PC-9 (cell line): ENCODE data around the gene ROR2. TPM values are rescaled to one million over a fixed set of nuclear protein-coding genes. Genes with fewer than 3 reads are reported as not detected.

Source experiments
- BruUV-seq: library from RNA; stranded (reverse); fragments of 400-500 nt; replicated peaks from 2 replicates; lab custom pipeline; 2021; lab: Mats Ljungman, UMichigan
- CTCF ChIA-PET: fragments of 300-600 bp; sonication (Branson Sonifier 250); formaldehyde crosslinking; loops from one replicate; lab custom pipeline; 2022; ENCODE audit warnings: antibody characterized with exemption; lab: Charles Lee
- POLR2A ChIA-PET: fragments of 300-600 bp; sonication (Branson Sonifier 250); formaldehyde crosslinking; loops from one replicate; lab custom pipeline; 2022; ENCODE audit warnings: antibody characterized with exemption; ENCODE audit not compliant: unreplicated experiment; lab: Charles Lee
- DNase-seq, 2 experiments: peaks; one replicate each; pipeline versions ENCODE4 v3.0.0 to v3.0.0-alpha.2; 2015 to 2022; ENCODE audit warnings: mixed read lengths in 1 of 2
- H2AFZ ChIP-seq: fragments of 200-600 bp; sonication (generic); 2 replicates; pipeline ENCODE4 v1.8.1; 2017; ENCODE audit warnings: antibody characterized with exemption
- H3F3A ChIP-seq: fragments of 200-600 bp; sonication (generic); 2 replicates; pipeline ENCODE4 v1.8.1; 2017; ENCODE audit warnings: antibody characterized with exemption, mild to moderate bottlenecking, low read depth; ENCODE audit not compliant: insufficient read depth
- H3K27ac ChIP-seq: fragments of 200-600 bp; sonication (generic); 2 replicates; pipeline ENCODE4 v1.6.1; 2016; ENCODE audit warnings: mixed run types
- H3K27me3 ChIP-seq: fragments of 200-600 bp; sonication (generic); 2 replicates; pipeline ENCODE4 v1.6.1; 2016; ENCODE audit warnings: low read depth, mixed run types; ENCODE audit not compliant: insufficient read depth
- H3K36me3 ChIP-seq: fragments of 200-600 bp; sonication (generic); 2 replicates; pipeline ENCODE4 v1.6.1; 2016; ENCODE audit warnings: low read depth, mixed run types
- H3K4me1 ChIP-seq: fragments of 200-600 bp; sonication (generic); replicated peaks from 2 replicates; pipeline ENCODE4 v1.6.1; 2016; ENCODE audit warnings: mixed run types; ENCODE audit not compliant: insufficient read depth
- H3K4me2 ChIP-seq: fragments of 200-600 bp; sonication (generic); 2 replicates; pipeline ENCODE4 v1.6.1; 2017; ENCODE audit warnings: mixed run types
- H3K4me3 ChIP-seq: fragments of 200-600 bp; sonication (generic); 2 replicates; pipeline ENCODE4 v1.6.1; 2016; ENCODE audit warnings: mixed run types
- H3K79me2 ChIP-seq: fragments of 200-600 bp; sonication (generic); 2 replicates; pipeline ENCODE4 v1.6.1; 2017; ENCODE audit warnings: low read depth, mixed run types
- H3K9me2 ChIP-seq: fragments of 200-600 bp; sonication (generic); 2 replicates; pipeline ENCODE4 v1.8.1; 2017; ENCODE audit warnings: mild to moderate bottlenecking; ENCODE audit not compliant: insufficient read depth
- H3K9me3 ChIP-seq: fragments of 200-600 bp; sonication (generic); 2 replicates; pipeline ENCODE4 v1.8.1; 2016; ENCODE audit warnings: low read depth; ENCODE audit not compliant: insufficient read depth
- H4K20me1 ChIP-seq: fragments of 200-600 bp; sonication (generic); 2 replicates; pipeline ENCODE4 v1.8.1; 2017; ENCODE audit not compliant: insufficient read depth
- EZH2 ChIP-seq: fragments of 200-600 bp; sonication (generic); IDR thresholded peaks from 2 replicates; pipeline ENCODE4 v1.8.0; 2017; ENCODE audit warnings: antibody characterized with exemption, low read depth
- intact Hi-C: fragments of 100-400 bp; cut with micrococcal nuclease; formaldehyde crosslinking; loops from one replicate; pipeline ENCODE4 v1.10.0; 2022; ENCODE audit not compliant: unreplicated experiment
- total RNA-seq: library from RNA; stranded (reverse); gene quantifications from 2 replicates; pipeline ENCODE4 v1.2.3, GENCODE V29; 2021
- TF ChIP-seq, protein P1 (sequence below): fragments of 200-600 bp; sonication (generic); conservative IDR thresholded peaks from 2 replicates; pipeline ENCODE4 v1.6.1; 2017; ENCODE audit warnings: mixed run types, antibody characterized with exemption, mild to moderate bottlenecking, moderate library complexity

Gene ROR2
- total RNA-seq, 1 experiment from 2014 or later = not detected

DNA sequence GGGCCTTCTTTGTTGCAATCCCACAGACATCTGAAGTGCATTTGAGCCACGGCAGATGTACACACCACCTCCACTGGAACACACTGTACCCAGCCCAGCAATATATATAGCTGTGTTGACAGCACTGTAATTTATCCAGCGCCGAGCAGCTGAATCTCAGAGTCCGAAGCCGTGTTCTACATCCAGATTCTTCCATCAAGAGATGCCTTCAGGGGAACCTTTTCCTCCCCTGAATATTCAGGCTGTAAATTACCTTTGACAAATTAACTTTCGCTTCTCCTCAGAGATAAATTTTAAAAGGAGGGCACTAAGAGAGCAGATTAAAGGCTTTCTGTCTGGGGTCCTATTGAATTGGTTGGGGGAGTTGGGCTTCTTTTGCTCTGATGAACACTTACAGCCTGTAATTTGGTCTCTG, 76.4 kb downstream of the ROR2 start:
- POLR2A ChIA-PET = no interaction called here

DNA sequence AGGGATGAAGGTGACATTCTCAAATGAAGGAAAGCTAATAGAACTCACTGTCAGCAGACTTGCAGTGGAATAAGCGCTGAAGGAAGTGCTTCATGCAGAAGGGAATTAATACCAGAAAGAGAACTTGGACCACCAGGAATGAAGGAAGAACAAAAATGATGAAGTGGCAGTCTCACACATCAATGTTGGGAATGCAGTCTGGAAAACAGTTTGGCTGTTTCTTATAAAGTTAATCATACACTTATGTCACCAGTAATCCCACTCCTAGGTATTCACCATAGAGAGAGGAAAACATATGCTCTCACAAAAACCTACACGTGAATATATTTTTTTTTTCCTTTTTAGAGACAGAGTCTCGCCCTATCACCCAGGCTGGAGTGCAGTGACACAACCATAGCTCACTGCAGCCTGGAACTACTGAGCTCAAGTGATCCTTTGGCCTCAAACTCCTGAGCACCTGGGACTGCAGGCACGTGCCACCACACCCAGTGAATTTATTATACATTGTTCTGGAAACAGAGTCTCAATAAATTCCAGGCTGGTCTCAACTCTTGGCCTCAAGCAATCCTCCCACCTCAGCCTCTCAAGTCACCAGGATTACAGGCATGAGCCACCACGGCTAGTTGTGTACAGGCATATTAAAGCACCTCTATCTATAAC, 81.2 kb downstream of the ROR2 start:
- no peaks in the 10 kb centered on the region for H3F3A ChIP-seq
- H3K9me2 ChIP-seq = no peaks in the 10 kb centered on the region
- no peaks in the 10 kb centered on the region for H3K79me2 ChIP-seq
- no peaks in the 10 kb centered on the region for H3K9me3 ChIP-seq
- no peak overlapping the region for H3K4me3 ChIP-seq
- POLR2A ChIA-PET = no interaction called here
- H3K27ac ChIP-seq = no peak overlapping the region
- CTCF ChIA-PET = no interaction called here
- no peak overlapping the region for H2AFZ ChIP-seq
- TF ChIP-seq, protein P1, sequence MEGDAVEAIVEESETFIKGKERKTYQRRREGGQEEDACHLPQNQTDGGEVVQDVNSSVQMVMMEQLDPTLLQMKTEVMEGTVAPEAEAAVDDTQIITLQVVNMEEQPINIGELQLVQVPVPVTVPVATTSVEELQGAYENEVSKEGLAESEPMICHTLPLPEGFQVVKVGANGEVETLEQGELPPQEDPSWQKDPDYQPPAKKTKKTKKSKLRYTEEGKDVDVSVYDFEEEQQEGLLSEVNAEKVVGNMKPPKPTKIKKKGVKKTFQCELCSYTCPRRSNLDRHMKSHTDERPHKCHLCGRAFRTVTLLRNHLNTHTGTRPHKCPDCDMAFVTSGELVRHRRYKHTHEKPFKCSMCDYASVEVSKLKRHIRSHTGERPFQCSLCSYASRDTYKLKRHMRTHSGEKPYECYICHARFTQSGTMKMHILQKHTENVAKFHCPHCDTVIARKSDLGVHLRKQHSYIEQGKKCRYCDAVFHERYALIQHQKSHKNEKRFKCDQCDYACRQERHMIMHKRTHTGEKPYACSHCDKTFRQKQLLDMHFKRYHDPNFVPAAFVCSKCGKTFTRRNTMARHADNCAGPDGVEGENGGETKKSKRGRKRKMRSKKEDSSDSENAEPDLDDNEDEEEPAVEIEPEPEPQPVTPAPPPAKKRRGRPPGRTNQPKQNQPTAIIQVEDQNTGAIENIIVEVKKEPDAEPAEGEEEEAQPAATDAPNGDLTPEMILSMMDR = no peak
- TF ChIP-seq EZH2 = no peak
- H3K4me2 ChIP-seq = no peak overlapping the region
- intact Hi-C loops = no loop called here
- H3K27me3 ChIP-seq = peaks cover 74% of the 10 kb centered on the region
- no peak for DNase-seq
- no peaks in the 10 kb centered on the region for H3K4me1 ChIP-seq
- no peaks in the 10 kb centered on the region for H3K36me3 ChIP-seq
- H4K20me1 ChIP-seq = no peaks in the 10 kb centered on the region
- no TSS peak for BruUV-seq

More for the DNA sequence above, 76.4 kb downstream of the ROR2 start:
- H3K36me3 ChIP-seq = no peaks in the 10 kb centered on the region
- H3K27me3 ChIP-seq = peaks cover 93% of the 10 kb centered on the region
- H3K9me3 ChIP-seq = no peaks in the 10 kb centered on the region
- no peaks in the 10 kb centered on the region for H3K9me2 ChIP-seq
- no peaks in the 10 kb centered on the region for H3F3A ChIP-seq
- no peak overlapping the region for H3K27ac ChIP-seq
- no peak for DNase-seq
- H3K4me3 ChIP-seq = no peak overlapping the region
- no peak overlapping the region for H2AFZ ChIP-seq
- no TSS peak for BruUV-seq
- CTCF ChIA-PET = no interaction called here
- H3K4me2 ChIP-seq = no peak overlapping the region
- H3K79me2 ChIP-seq = no peaks in the 10 kb centered on the region
- intact Hi-C loops = no loop called here
- H4K20me1 ChIP-seq = no peaks in the 10 kb centered on the region
- TF ChIP-seq, protein P1 = no peak
- TF ChIP-seq EZH2 = no peak
- no peaks in the 10 kb centered on the region for H3K4me1 ChIP-seq

DNA sequence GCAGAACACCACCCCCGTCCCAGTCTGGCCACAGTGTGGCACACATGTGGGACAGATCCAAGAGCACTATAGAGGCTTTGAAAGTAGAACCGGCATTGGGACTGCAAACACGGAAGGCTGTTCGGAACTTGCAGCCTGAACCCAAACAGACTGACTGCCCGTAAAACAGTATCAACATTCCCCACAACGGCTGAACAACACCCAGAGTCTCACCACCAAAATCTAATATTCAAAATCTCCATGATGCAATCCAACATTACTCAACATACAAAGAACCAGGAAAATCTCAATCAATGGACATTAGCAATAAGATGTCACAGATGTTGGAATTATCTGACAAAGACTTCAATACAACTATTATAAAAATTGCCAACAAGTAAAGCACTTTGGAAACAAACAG, 82.3 kb downstream of the ROR2 start:
- no peaks in the 10 kb centered on the region for H3K79me2 ChIP-seq
- H3K4me1 ChIP-seq = no peaks in the 10 kb centered on the region
- H3K36me3 ChIP-seq = no peaks in the 10 kb centered on the region
- CTCF ChIA-PET = no interaction called here
- no peak overlapping the region for H3K4me3 ChIP-seq
- H4K20me1 ChIP-seq = no peaks in the 10 kb centered on the region
- H3K4me2 ChIP-seq = no peak overlapping the region
- no peaks in the 10 kb centered on the region for H3K9me3 ChIP-seq
- no TSS peak for BruUV-seq
- H3K9me2 ChIP-seq = no peaks in the 10 kb centered on the region
- H3K27ac ChIP-seq = no peak overlapping the region
- POLR2A ChIA-PET = no interaction called here
- TF ChIP-seq, protein P1 = no peak
- TF ChIP-seq EZH2 = no peak
- no peak for DNase-seq
- peaks cover 74% of the 10 kb centered on the region for H3K27me3 ChIP-seq
- H2AFZ ChIP-seq = no peak overlapping the region
- intact Hi-C loops = no loop called here
- H3F3A ChIP-seq = no peaks in the 10 kb centered on the region
